HCT116 (cell line): ENCODE data around the gene CACNA2D3. TPM values are rescaled to one million over a fixed set of nuclear protein-coding genes. Genes with fewer than 3 reads are reported as not detected.
"Not testable (repeated sequence)": the region's sequence is repeated elsewhere in the genome, so short reads cannot be mapped to it uniquely, and the experiment has no call there.

Source experiments
- ATAC-seq: fragments of 200-7000 bp; cut with Tn5 transposase; 2 replicates; pipeline ENCODE4 v1.9.1; 2020; ENCODE audit warnings: mild to moderate bottlenecking, moderate library complexity
- BruUV-seq: library from RNA; stranded (reverse); fragments of 400-500 nt; replicated peaks from 2 replicates; lab custom pipeline; 2021; lab: Mats Ljungman, UMichigan
- CTCF ChIA-PET: fragments of 300-600 bp; sonication (Branson Sonifier 250); formaldehyde crosslinking; loops from one replicate; lab custom pipeline; 2021; ENCODE audit warnings: antibody characterized with exemption; lab: Charles Lee
- POLR2A ChIA-PET: fragments of 300-600, 350-600 bp; sonication (Branson Sonifier 250); formaldehyde crosslinking; loops from one replicate; lab custom pipeline; 2021; ENCODE audit warnings: antibody characterized with exemption; lab: Charles Lee
- RAD21 ChIA-PET, 2 experiments: fragments of 300-600 bp; sonication (Branson Sonifier 250); formaldehyde crosslinking; loops; one replicate each; lab custom pipeline; 2023; ENCODE audit warnings: low total read pairs in 2 of 2; ENCODE audit not compliant: uncharacterized antibody in 2 of 2, unreplicated experiment in 2 of 2, low non-redundant PET in 1 of 2; lab: Charles Lee
- DNase-seq: peaks from one replicate; pipeline ENCODE4 v3.0.0-alpha.2; 2010; ENCODE audit warnings: low read depth, low spot score
- H2AFZ ChIP-seq: fragments of 200-600 bp; shearing (Covaris generic), sonication (generic); 2 replicates; pipeline ENCODE4 v1.6.1; 2017; ENCODE audit warnings: low read depth, mixed run types, mixed read lengths, antibody characterized with exemption, low read length; ENCODE audit not compliant: poor library complexity, severe bottlenecking
- H3K27ac ChIP-seq: 2 replicates; pipeline ENCODE4 v1.5.1; 2012; ENCODE audit warnings: low read depth, low read length
- H3K27me3 ChIP-seq: fragments of 200-600 bp; sonication (generic); 2 replicates; pipeline ENCODE4 v1.6.1; 2016; ENCODE audit warnings: mixed run types, low read length, mixed read lengths; ENCODE audit not compliant: insufficient read depth
- H3K36me3 ChIP-seq, 2 experiments: fragments of 200-500 bp in 1 of 2; fragments of 200-600 bp in 1 of 2; sonication (Bioruptor generic) in 1 of 2; sonication (generic) in 1 of 2; 2 replicates each; pipeline versions ENCODE4 v1.5.1 to v1.6.1; 2014 to 2016; ENCODE audit warnings: low read length in 2 of 2, inconsistent platforms in 1 of 2, mixed read lengths in 1 of 2, mixed run types in 1 of 2; ENCODE audit not compliant: insufficient read depth in 2 of 2, control insufficient read depth in 1 of 2
- H3K4me1 ChIP-seq, 2 experiments: fragments of 200-600 bp in 1 of 2; sonication (generic) in 1 of 2; 2 replicates each; pipeline versions ENCODE4 v1.5.1 to v1.6.1; 2012 to 2017; ENCODE audit warnings: low read length in 2 of 2, inconsistent platforms in 1 of 2, mild to moderate bottlenecking in 1 of 2, mixed read lengths in 1 of 2, mixed run types in 1 of 2, moderate library complexity in 1 of 2; ENCODE audit not compliant: insufficient read depth in 2 of 2, control insufficient read depth in 1 of 2
- H3K4me2 ChIP-seq: fragments of 200-600 bp; sonication (generic); 2 replicates; pipeline ENCODE4 v1.6.1; 2017; ENCODE audit warnings: mixed run types, low read length, mixed read lengths
- H3K4me3 ChIP-seq, 2 experiments: fragments of 200-600 bp in 1 of 2; sonication (generic) in 1 of 2; replicated peaks in 1 of 2; 2 replicates each; pipeline ENCODE4 v1.5.1; 2011 to 2016; ENCODE audit warnings: low read length in 2 of 2, control low read depth in 1 of 2, low read depth in 1 of 2, mild to moderate bottlenecking in 1 of 2, mixed read lengths in 1 of 2, mixed run types in 1 of 2
- H3K79me2 ChIP-seq: fragments of 200-600 bp; sonication (generic); 2 replicates; pipeline ENCODE4 v1.6.1; 2017; ENCODE audit warnings: mild to moderate bottlenecking, mixed run types, low read length, moderate library complexity, mixed read lengths; ENCODE audit not compliant: insufficient read depth
- H3K9ac ChIP-seq: fragments of 200-600 bp; sonication (generic); 2 replicates; pipeline ENCODE4 v1.6.1; 2016; ENCODE audit warnings: low read length, mixed read lengths
- H3K9me2 ChIP-seq: fragments of 200-600 bp; sonication (generic), shearing (Covaris generic); 2 replicates; pipeline ENCODE4 v1.6.1; 2017; ENCODE audit warnings: mixed run types, mild to moderate bottlenecking, moderate library complexity; ENCODE audit not compliant: insufficient read depth
- H3K9me3 ChIP-seq, 2 experiments: fragments of 200-500 bp in 1 of 2; fragments of 200-600 bp in 1 of 2; sonication (Bioruptor generic) in 1 of 2; sonication (generic) in 1 of 2; 2 replicates each; pipeline ENCODE4 v1.6.1; 2014 to 2017; ENCODE audit warnings: low read length in 2 of 2, mixed read lengths in 2 of 2, inconsistent platforms in 1 of 2, low read depth in 1 of 2, mild to moderate bottlenecking in 1 of 2, mixed run types in 1 of 2, moderate library complexity in 1 of 2; ENCODE audit not compliant: control insufficient read depth in 1 of 2, insufficient read depth in 1 of 2
- H4K20me1 ChIP-seq: fragments of 200-600 bp; sonication (generic), shearing (Covaris generic); 2 replicates; pipeline ENCODE4 v1.6.1; 2017; ENCODE audit warnings: mixed run types, mild to moderate bottlenecking, moderate library complexity; ENCODE audit not compliant: insufficient read depth
- CEBPB ChIP-seq: IDR thresholded peaks from 2 replicates; pipeline ENCODE4 v1.6.1; 2012; ENCODE audit warnings: low read depth
- CTCF ChIP-seq, 3 experiments: fragments of 200-600 bp in 1 of 3; sonication (generic) in 1 of 3; IDR thresholded peaks in 2 of 3; conservative IDR thresholded peaks in 1 of 3; 2 replicates each; pipeline ENCODE4 v1.5.1; 2012 to 2017; ENCODE audit warnings: low read depth in 2 of 3, low read length in 2 of 3, antibody characterized with exemption in 1 of 3, borderline replicate concordance in 1 of 3, control low read depth in 1 of 3, mild to moderate bottlenecking in 1 of 3, mixed read lengths in 1 of 3, mixed run types in 1 of 3, moderate library complexity in 1 of 3; ENCODE audit not compliant: insufficient read depth in 1 of 3
- FOSL1 ChIP-seq: IDR thresholded peaks from 2 replicates; pipeline ENCODE4 v1.6.1; 2012; ENCODE audit warnings: low read depth
- SRF ChIP-seq: IDR thresholded peaks from 2 replicates; pipeline ENCODE4 v1.6.1; 2012; ENCODE audit warnings: low read depth
- intact Hi-C: fragments of 100-400 bp; cut with micrococcal nuclease; formaldehyde crosslinking; loops from 2 replicates; pipeline ENCODE4 v1.10.0; 2022
- total RNA-seq: library from RNA; stranded (reverse); gene quantifications from one replicate; pipeline ENCODE4 v1.2.1, GENCODE V29; 2021; ENCODE audit not compliant: unreplicated experiment

The CACNA2D3 gene
- total RNA-seq, 1 experiment from 2014 or later: 0.20 TPM

GRCh38 chr3:55105647-55106046 is 983.3 kb downstream of the CACNA2D3 start:
- Histone ChIP-seq H4K20me1 (no peaks in the 10 kb centered on the region), H3K9ac (no peak overlapping the region), H2AFZ (no peak overlapping the region), H3K4me3 (no peak overlapping the region), H3K4me2 (no peak overlapping the region), H3K9me3 (peaks cover 8 to 25% of the 10 kb centered on the region in 2 experiments; a peak in 2 of 4 replicates), H3K27me3 (no peaks in the 10 kb centered on the region), H3K79me2 (no peaks in the 10 kb centered on the region), H3K27ac (no peak overlapping the region), H3K36me3 (no peaks in the 10 kb centered on the region), H3K9me2 (no peaks in the 10 kb centered on the region), H3K4me1 (no peaks in the 10 kb centered on the region)
- BruUV-seq: no TSS peak
- DNase-seq: no peak
- ChIA-PET POLR2A (no interaction called here), RAD21 (no interaction called here), CTCF (no interaction called here)
- TF ChIP-seq SRF (no peak), FOSL1 (no peak)
- no peak for ATAC-seq
- intact Hi-C loops: no loop called here

- no peak overlapping the region for H3K4me3 ChIP-seq
- H3K27ac ChIP-seq: no peak overlapping the region
- no peaks in the 10 kb centered on the region for H3K9me2 ChIP-seq
- no peaks in the 10 kb centered on the region for H3K79me2 ChIP-seq
- H3K9me3 ChIP-seq: peaks cover 8 to 32% of the 10 kb centered on the region in 2 experiments; a peak in 2 of 4 replicates
- no peaks in the 10 kb centered on the region for H3K36me3 ChIP-seq
- no peaks in the 10 kb centered on the region for H3K4me1 ChIP-seq
- TF ChIP-seq CEBPB: no peak
- no peak for TF ChIP-seq FOSL1
- TF ChIP-seq CTCF (IDR thresholded peaks at IDR 0.05 in 2 of 3, conservative IDR thresholded peaks at IDR 0.05 in 1 of 3; ENCODE audit: borderline replicate concordance in 1 of 3, insufficient read depth in 1 of 3, low read depth in 2 of 3, low read length in 2 of 3): no peak
- ChIA-PET CTCF (no interaction called here), RAD21 (no interaction called here), POLR2A (no interaction called here)
- no TSS peak for BruUV-seq
- no peaks in the 10 kb centered on the region for H4K20me1 ChIP-seq
- no peak overlapping the region for H3K4me2 ChIP-seq
- no peak overlapping the region for H2AFZ ChIP-seq
- intact Hi-C loops: no loop called here
- no peak for DNase-seq
- no peak for ATAC-seq
- no peak overlapping the region for H3K9ac ChIP-seq
- H3K27me3 ChIP-seq: no peaks in the 10 kb centered on the region
Observed at GRCh38 chr3:55107187-55107586, 984.8 kb downstream of the CACNA2D3 start.

GRCh38 chr3:55111906-55112305 is 989.6 kb downstream of the CACNA2D3 start:
- intact Hi-C loops, H3K79me2 ChIP-seq, H4K20me1 ChIP-seq, H3K9ac ChIP-seq, ATAC-seq, H2AFZ ChIP-seq, H3K4me3 ChIP-seq, H3K9me2 ChIP-seq, H3K27ac ChIP-seq, DNase-seq, H3K4me1 ChIP-seq, H3K4me2 ChIP-seq, BruUV-seq, H3K36me3 ChIP-seq, POLR2A ChIA-PET, CTCF ChIA-PET, H3K27me3 ChIP-seq, RAD21 ChIA-PET: not testable (repeated sequence)
- H3K9me3 ChIP-seq: peaks cover 0 to 21% of the 10 kb centered on the region in 2 experiments; a peak in 2 of 4 replicates
